ENCODE results near the gene SPATA32. TPM values are rescaled to one million over a fixed set of nuclear protein-coding genes. Genes with fewer than 3 reads are reported as not detected.

Gene SPATA32
- total and polyA plus RNA-seq, 7 donors, result 0.07 TPM; not detected in 6

DNA sequence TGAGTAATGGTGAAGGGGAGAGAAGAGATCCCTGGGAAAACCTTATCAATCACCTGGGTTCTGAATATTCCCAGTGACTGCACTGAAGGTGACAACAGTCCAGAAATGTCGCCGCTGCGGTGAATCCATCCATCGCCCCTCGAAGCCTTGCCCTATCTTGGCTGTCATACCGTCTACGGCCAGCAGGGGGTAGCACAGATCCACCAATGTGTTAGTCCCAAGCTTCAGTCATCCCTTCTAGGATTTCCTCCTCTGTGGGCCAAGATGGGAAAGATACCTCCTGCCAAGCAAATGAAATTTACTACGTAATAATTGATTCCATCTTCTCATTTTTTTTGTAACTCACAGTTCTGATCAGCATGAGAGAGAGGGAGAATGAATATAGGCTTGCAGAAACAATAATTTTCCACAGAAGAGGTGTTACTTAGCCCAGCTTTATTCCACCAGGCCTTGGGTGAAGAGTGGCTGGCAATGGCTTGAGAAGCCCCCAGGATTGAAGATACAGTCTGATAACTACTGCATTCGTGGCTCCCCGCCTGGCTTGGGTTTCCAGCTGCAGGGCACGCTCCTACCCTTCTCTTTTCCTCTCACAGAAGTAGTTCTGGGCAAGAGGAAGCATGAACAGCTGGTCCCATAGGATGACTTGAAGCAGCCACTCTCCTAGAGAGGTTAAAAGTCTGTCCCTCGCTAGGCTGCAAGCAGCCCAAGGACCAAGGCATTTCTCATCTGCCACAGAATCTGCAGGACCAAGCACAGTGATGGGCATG is 42.8 kb downstream of the SPATA32 start:
- H3K9me3 ChIP-seq, result no peaks in the 10 kb centered on the region
- DNase-seq, result peak; percentile 90
- WGBS, 2 donors, result 10 to 20% methylated on average over 12 of the region's 12 CpGs
- peaks cover 7 to 31% (median 18%) of the 10 kb centered on the region in 3 donors for H3K27me3 ChIP-seq
- TF ChIP-seq CTCF (IDR thresholded peaks at IDR 0.05) (peak; percentile 90 to 99 (median 96)), EP300 (IDR thresholded peaks at IDR 0.05) (no peak)
- peaks cover 0 to 20% (median 14%) of the 10 kb centered on the region in 4 donors for H3K4me1 ChIP-seq
- H3K27ac ChIP-seq, result no peak overlapping the region
- H3K4me3 ChIP-seq, result no peak overlapping the region
- intact Hi-C loops (cut with DNase I), result loop anchor here (1.0 to 5.0 kb wide), 2 partner anchors 58 to 166 kb away; no protein-coding TSS in a partner anchor
- H3K36me3 ChIP-seq, result no peaks in the 10 kb centered on the region

Other genes starting within 250 kb of the SPATA32 start
- gene DCAKD, start 210.5 kb downstream of the SPATA32 start, total RNA-seq, result 10 to 100 TPM; 25.2 to 46.0 (median 31.9) TPM
- gene DCAKD, start 210.5 kb downstream of the SPATA32 start, polyA plus RNA-seq, result 10 to 100 TPM in 1 of 3 donors, 1 to 10 TPM in 2; 5.1 to 14.7 (median 7.8) TPM
- 10 to 100 TPM; 41.0 to 59.2 (median 55.6) TPM for gene NMT1, start 200.8 kb downstream of the SPATA32 start, total RNA-seq
- 10 to 100 TPM; 13.2 to 38.4 (median 15.3) TPM for gene NMT1, start 200.8 kb downstream of the SPATA32 start, polyA plus RNA-seq
- 10 to 100 TPM; 27.4 to 45.7 (median 33.9) TPM for gene PLCD3, start 129.6 kb downstream of the SPATA32 start, total RNA-seq
- gene PLCD3, start 129.6 kb downstream of the SPATA32 start, polyA plus RNA-seq, result 100 to 1,000 TPM; 114 to 274 (median 137) TPM
- 10 to 100 TPM; 20.0 to 24.9 (median 21.9) TPM for gene ACBD4, start 126.4 kb downstream of the SPATA32 start, total RNA-seq
- gene ACBD4, start 126.4 kb downstream of the SPATA32 start, polyA plus RNA-seq, result 10 to 100 TPM; 13.2 to 36.5 (median 20.1) TPM
- 10 to 100 TPM; 41.0 to 60.9 (median 49.4) TPM for gene HEXIM1, start 113.6 kb downstream of the SPATA32 start, total RNA-seq
- 10 to 100 TPM; 21.6 to 38.8 (median 24.7) TPM for gene HEXIM1, start 113.6 kb downstream of the SPATA32 start, polyA plus RNA-seq
- gene HEXIM2, start 100.2 kb downstream of the SPATA32 start, total RNA-seq, result 10 to 100 TPM in 2 of 4 donors, 1 to 10 TPM in 2; 7.5 to 14.7 (median 11.2) TPM
- 1 to 10 TPM; 1.8 to 7.8 (median 6.6) TPM for gene HEXIM2, start 100.2 kb downstream of the SPATA32 start, polyA plus RNA-seq
- 10 to 100 TPM in 3 of 4 donors, 1 to 10 TPM in 1; 8.9 to 12.7 (median 11.0) TPM for gene FMNL1, start 40.2 kb downstream of the SPATA32 start, total RNA-seq
- 10 to 100 TPM in 2 of 3 donors, 1 to 10 TPM in 1; 9.2 to 35.5 (median 10.8) TPM for gene FMNL1, start 40.2 kb downstream of the SPATA32 start, polyA plus RNA-seq
- gene MAP3K14, start 54.9 kb upstream of the SPATA32 start, total RNA-seq, result 10 to 100 TPM in 3 of 4 donors, 1 to 10 TPM in 1; 9.2 to 28.5 (median 14.1) TPM
- 10 to 100 TPM in 1 of 3 donors, 1 to 10 TPM in 2; 7.2 to 20.8 (median 9.0) TPM for gene MAP3K14, start 54.9 kb upstream of the SPATA32 start, polyA plus RNA-seq
- 10 to 100 TPM in 1 of 4 donors, 1 to 10 TPM in 3; 9.1 to 16.6 (median 9.5) TPM for gene ARHGAP27, start 170.8 kb upstream of the SPATA32 start, total RNA-seq
- gene ARHGAP27, start 170.8 kb upstream of the SPATA32 start, polyA plus RNA-seq, result 100 to 1,000 TPM in 1 of 3 donors, 10 to 100 TPM in 2; 40.8 to 144 (median 59.4) TPM
- 10 to 100 TPM; 19.3 to 43.4 (median 29.9) TPM for gene PLEKHM1, start 228.6 kb upstream of the SPATA32 start, total RNA-seq
- 10 to 100 TPM; 17.4 to 28.7 (median 19.0) TPM for gene PLEKHM1, start 228.6 kb upstream of the SPATA32 start, polyA plus RNA-seq

Data from sigmoid colon (tissue), 7 donors.